Measurements from ENCODE around the gene TMEM161A. TPM values are rescaled to one million over a fixed set of nuclear protein-coding genes. Genes with fewer than 3 reads are reported as not detected.
"Not testable (repeated sequence)": the region's sequence is repeated elsewhere in the genome, so short reads cannot be mapped to it uniquely, and the experiment has no call there.

TMEM161A gene
- 33.2 and 64.3 TPM in 2 replicates for total RNA-seq (2014; rRNA removed; shearing (Covaris generic); ENCODE audit: low replicate concordance)

DNA sequence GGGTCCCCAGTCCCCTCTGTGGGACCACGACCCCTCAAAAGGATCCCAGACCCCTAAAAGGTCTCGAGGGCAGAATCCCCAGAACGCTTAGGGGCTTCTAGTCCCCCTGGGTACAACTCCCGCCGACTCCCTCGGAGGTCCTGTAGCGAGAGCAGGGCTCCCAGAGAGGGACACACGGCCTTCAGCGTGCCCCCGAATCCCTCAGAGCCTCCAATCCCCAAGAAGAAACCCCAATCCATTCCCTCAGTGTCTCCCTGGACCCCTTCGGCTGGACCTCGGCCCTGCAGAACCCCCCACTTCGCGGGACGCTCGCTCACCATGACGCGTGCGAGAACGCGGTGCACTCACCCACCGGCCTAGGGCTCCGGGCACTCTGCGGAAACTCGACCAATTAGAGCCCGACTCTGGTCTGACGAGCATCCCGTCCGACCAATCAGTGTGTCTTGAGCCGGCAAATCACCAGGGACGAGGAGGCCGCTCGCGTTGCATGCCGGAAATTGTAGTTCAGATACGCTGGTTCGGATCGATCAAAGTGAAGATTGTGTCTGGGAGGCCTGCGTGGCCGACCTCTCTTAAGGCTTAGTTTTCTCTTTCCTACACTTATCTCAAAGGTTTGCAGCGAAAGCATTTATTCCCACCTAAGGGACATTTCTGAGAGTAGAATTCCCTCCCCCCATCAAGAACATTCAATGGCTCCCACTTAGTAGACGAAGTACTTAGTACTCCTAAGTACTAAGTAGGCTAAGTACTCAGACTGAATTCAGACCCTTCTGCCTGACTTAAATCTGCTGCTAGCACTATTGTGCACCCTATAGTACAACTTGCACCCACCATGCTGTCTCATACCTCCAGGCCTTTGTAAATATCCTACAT, at the start of gene TMEM161A:
TSS of gene TMEM161A (minus strand) at position 370 of the 873 bp plus-strand sequence. CDS start at position 320, 50 bp downstream.
- H3K36me3 ChIP-seq = peaks cover 6% of the 10 kb centered on the region
- H3K4me3 ChIP-seq = peak within 1 kb of the TSS; percentile 86
- peak; percentile 100 for DNase-seq
- H3K27me3 ChIP-seq = no peaks in the 10 kb centered on the region
- no peaks in the 10 kb centered on the region for H3K9me3 ChIP-seq

DNA sequence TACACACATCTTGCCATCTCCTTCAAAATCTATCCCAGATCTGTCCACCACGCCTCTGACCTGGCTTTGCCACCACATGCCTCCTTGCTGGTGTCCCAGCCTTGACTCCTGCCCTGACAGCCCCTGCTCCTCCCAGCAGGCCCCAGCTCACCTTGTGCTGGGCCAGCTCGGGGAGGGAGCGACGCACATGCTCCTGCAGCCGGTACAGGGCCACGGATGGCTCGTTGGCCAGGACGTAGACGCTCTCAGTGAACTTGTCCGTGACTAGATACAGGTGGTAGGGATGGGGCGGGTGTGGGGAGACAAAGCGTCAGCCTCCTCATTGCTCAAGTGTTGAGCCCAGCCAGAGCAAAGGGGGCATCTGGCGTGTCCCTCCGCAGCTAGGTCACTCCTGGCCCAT, 48.5 kb upstream of the TMEM161A start:
- Histone ChIP-seq H3K36me3 (peaks cover 60% of the 10 kb centered on the region), H3K4me3 (no peak overlapping the region), H3K9me3 (no peaks in the 10 kb centered on the region), H3K27me3 (no peaks in the 10 kb centered on the region)
- no peak for DNase-seq

GRCh38 chr19:19185853-19186740, 47.8 kb upstream of the TMEM161A start:
- no peaks in the 10 kb centered on the region for H3K9me3 ChIP-seq
- peaks cover 63% of the 10 kb centered on the region for H3K36me3 ChIP-seq
- DNase-seq = peak; percentile 46

GRCh38 chr19:19181488-19181998, 43.3 kb upstream of the TMEM161A start:
- no peaks in the 10 kb centered on the region for H3K27me3 ChIP-seq
- peaks cover 64% of the 10 kb centered on the region for H3K36me3 ChIP-seq
- no peaks in the 10 kb centered on the region for H3K9me3 ChIP-seq
- no peak overlapping the region for H3K4me3 ChIP-seq
- no peak for DNase-seq

More at GRCh38 chr19:19185853-19186740, 47.8 kb upstream of the TMEM161A start:
- H3K4me3 ChIP-seq = no peak overlapping the region
- no peaks in the 10 kb centered on the region for H3K27me3 ChIP-seq

GRCh38 chr19:19179548-19180441, 41.5 kb upstream of the TMEM161A start:
- no peaks in the 10 kb centered on the region for H3K9me3 ChIP-seq
- no peak for DNase-seq
- no peaks in the 10 kb centered on the region for H3K27me3 ChIP-seq
- H3K4me3 ChIP-seq = no peak overlapping the region
- H3K36me3 ChIP-seq = peaks cover 46% of the 10 kb centered on the region

GRCh38 chr19:19176950-19177349, 38.7 kb upstream of the TMEM161A start:
- Histone ChIP-seq H3K27me3 (no peaks in the 10 kb centered on the region), H3K9me3 (no peaks in the 10 kb centered on the region), H3K36me3 (peaks cover 27% of the 10 kb centered on the region), H3K4me3 (no peak overlapping the region)
- DNase-seq = peak; percentile 20

GRCh38 chr19:19173243-19173642, 35.0 kb upstream of the TMEM161A start:
- H3K36me3 ChIP-seq, H3K27me3 ChIP-seq, H3K9me3 ChIP-seq, H3K4me3 ChIP-seq, DNase-seq: not testable (repeated sequence)

DNA sequence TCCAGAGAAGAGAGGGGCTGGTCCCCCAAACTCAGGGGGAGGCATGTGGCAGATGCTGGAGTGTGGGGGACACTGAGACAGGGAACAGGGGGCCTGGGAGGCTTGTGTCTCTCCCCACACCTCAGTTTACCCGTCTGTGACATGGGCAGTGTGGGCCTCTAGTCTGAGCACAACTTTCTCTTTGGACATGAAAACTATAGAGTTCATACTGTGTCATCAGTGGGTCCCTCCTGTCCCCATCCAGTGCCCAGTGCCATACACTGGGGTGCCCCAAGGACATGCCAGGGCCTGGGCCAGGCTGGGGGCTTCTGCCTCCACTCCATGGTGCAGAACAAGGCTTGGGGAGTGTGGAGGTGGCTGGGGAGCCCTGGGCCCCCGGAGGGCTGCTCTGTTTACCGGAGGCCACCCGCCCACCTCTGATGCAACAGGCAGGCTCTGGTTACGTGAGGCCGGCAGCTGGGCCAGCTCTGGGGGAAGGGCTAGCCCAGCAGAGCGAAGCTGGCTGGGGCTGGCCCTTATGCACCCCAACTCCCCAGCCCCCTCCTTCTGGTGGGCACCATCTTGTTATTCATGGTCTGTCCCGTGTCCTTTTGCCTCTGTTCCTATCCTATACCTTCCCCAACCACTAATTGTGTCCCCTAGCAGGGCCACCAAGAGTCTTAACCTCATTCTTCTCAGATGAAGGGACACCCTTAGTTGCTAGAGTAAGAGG, 33.7 kb upstream of the TMEM161A start:
- no peak for DNase-seq
- Histone ChIP-seq H3K27me3 (no peaks in the 10 kb centered on the region), H3K9me3 (no peaks in the 10 kb centered on the region), H3K4me3 (no peak overlapping the region), H3K36me3 (no peaks in the 10 kb centered on the region; the same call in 1 of the 2 replicates)

DNA sequence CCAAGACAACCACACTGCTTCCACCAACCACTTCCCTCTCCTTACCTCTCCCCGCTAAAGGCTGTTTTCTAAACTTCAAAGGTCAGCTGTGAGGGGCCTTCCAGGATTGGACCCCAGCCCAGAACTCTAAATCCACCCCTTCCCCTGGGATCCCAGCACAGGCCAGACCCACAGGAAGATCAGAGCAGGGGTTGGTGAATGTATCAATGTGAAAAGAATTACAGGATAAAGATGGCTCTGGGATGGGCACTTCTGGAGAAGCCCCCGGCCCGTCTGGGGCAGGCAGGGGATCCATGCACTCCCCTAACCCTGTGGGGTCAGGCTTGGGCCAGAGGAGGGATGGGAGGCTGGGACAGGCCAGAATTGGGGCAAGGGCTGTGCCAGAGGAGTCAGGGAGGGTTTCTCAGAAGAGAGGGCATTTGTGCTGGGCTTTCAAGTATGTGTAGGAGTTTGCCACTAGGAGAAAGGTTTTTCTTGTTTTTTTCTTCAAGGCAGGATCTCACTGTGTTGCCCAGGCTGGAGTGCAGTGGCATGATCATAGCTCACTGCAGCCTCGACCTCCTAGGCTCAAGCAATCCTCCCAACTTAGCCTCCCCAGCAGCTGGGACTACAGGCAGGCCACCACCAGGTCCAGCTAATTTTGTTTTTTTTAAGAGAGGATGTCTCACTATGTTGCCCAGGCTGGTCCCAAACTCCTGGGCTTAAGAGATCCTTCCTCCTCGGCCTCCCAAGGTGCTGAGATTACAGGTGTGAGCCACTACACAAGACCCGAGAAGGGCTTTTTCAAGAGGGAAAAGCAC, 32.8 kb upstream of the TMEM161A start:
- DNase-seq = no peak
- no peaks in the 10 kb centered on the region; the same call in 1 of the 2 replicates for H3K36me3 ChIP-seq
- H3K27me3 ChIP-seq = no peaks in the 10 kb centered on the region
- H3K9me3 ChIP-seq = no peaks in the 10 kb centered on the region
- no peak overlapping the region for H3K4me3 ChIP-seq

DNA sequence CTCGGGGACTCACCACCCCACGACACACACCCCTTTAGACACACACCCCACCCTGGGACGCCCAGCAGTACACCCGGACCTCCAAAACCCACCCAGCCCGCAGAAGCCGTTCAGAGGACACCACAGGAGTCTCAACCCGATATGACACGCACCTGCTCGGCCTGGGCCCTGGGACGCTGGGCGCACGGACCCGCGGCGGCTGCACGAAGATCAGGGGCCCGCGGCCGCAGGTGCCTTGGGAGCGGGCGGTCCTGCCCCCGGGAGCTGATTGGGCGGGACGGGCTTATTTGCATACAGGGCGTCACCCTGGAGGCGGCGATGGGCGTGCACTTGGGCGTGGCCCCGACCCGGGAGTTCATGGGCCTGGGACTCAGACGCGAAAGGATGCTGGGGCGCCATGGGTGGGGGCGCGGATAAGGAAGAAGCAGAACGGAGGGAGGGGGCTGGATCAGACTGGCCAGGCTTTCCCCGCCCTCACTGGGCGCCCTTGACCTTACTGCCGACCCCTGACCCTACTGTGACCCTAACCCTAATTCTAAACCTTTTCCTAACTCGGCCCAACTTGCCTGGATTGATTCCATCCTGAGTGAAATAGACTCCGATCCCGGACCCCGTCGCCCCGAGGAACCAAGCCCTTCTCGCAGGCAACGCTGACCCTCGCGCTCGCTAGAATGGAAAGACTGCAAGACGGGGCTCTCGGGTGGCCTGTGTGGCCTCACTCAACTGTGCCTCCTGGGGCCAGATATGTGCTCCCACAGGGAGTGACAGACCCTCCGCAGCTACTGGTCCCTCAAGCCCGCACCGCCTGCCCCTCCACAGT, 32.0 kb upstream of the TMEM161A start, which contains the start of gene MEF2B:
TSS of gene MEF2B (minus strand) at position 211 of the 820 bp plus-strand sequence. CDS start 19,528 bp downstream, outside the sequence.
- H3K36me3 ChIP-seq = no peaks in the 10 kb centered on the region
- H3K27me3 ChIP-seq = no peaks in the 10 kb centered on the region
- no peak within 1 kb of the TSS for H3K4me3 ChIP-seq
- H3K9me3 ChIP-seq = no peaks in the 10 kb centered on the region
- DNase-seq = no peak

DNA sequence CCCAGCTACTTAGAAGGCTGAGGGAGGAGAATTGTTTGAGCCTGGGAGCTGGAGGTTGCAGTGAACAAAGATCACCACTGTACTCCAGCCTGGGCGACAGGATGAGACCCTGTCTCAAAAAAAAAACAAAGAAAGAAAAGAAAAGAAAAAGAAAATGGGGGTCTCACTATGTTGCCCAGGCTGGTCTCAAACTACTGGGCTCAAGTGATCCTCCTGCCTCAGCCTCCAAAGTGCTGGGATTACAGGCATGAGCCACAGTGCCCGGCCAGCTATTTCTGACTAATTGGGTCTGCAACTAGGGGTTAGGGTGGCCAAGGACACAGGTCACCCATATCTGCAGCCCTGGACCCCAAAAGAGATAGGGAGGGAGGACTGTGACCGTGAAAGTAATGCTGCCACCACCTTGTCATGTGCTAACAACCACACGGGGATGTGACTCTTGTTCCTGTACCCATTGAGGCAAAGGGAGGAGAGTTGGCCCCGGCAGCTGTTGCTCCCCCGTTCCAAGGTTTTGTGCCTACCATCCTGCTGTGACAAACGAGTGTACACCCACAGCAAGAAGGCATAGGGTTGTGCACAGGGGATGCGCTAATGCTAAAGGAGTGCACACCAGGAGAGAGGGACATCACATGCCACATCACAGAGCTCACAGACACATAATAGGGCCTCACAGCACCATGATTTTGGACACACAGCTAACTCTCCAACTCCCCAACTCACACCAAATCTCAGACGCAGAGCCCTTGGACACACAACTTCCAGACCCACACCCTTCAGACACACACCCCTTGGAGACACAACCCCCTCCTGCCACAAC, 31.2 kb upstream of the TMEM161A start:
- no peaks in the 10 kb centered on the region for H3K27me3 ChIP-seq
- no peaks in the 10 kb centered on the region for H3K9me3 ChIP-seq
- no peak overlapping the region for H3K4me3 ChIP-seq
- DNase-seq = no peak
- H3K36me3 ChIP-seq = no peaks in the 10 kb centered on the region

- DNase-seq = no peak
These were observed 29.3 kb upstream of the TMEM161A start for GRCh38 chr19:19167612-19168011.

GRCh38 chr19:19165396-19165795, 27.1 kb upstream of the TMEM161A start:
- Histone ChIP-seq H3K36me3 (no peaks in the 10 kb centered on the region), H3K4me3 (no peak overlapping the region), H3K9me3 (no peaks in the 10 kb centered on the region), H3K27me3 (no peaks in the 10 kb centered on the region)
- DNase-seq = no peak

More at GRCh38 chr19:19167612-19168011, 29.3 kb upstream of the TMEM161A start:
- H3K27me3 ChIP-seq = no peaks in the 10 kb centered on the region
- H3K4me3 ChIP-seq = no peak overlapping the region
- H3K9me3 ChIP-seq = no peaks in the 10 kb centered on the region
- H3K36me3 ChIP-seq = no peaks in the 10 kb centered on the region

Measured in MG63 (cell line).